T-helper 2 cell (primary cell): ENCODE results near the gene WFS1.
A peak's percentile ranks its signal among the peaks of the same experiment; 100 is the strongest.

Experiments
- DNase-seq, 5 experiments: peaks; one replicate each; pipeline versions ENCODE4 v3.0.0 to v3.0.0-alpha.2; 2012 to 2022

Gene WFS1

GRCh38 chr4:6235012-6235411 lies 34.6 kb upstream of the WFS1 start:
- DNase-seq, result no peak

GRCh38 chr4:6235901-6236640 lies 33.6 kb upstream of the WFS1 start:
- no peak for DNase-seq

GRCh38 chr4:6236816-6237390 lies 32.7 kb upstream of the WFS1 start:
- DNase-seq, result no peak

GRCh38 chr4:6239486-6239885 lies 30.2 kb upstream of the WFS1 start:
- no peak for DNase-seq

GRCh38 chr4:6239968-6240367 lies 29.7 kb upstream of the WFS1 start:
- DNase-seq, result no peak

GRCh38 chr4:6241062-6241845 lies 28.4 kb upstream of the WFS1 start:
- no peak for DNase-seq

GRCh38 chr4:6242271-6243029 lies 27.2 kb upstream of the WFS1 start:
- DNase-seq, result no peak

GRCh38 chr4:6245246-6246169 lies 24.1 kb upstream of the WFS1 start:
- DNase-seq, result no peak

- DNase-seq, result no peak
These were observed 23.4 kb upstream of the WFS1 start for GRCh38 chr4:6246170-6246634.

GRCh38 chr4:6248394-6248793 lies 21.3 kb upstream of the WFS1 start:
- DNase-seq, result no peak

- peak in 2 of 5 experiments; percentile 39 to 59 for DNase-seq
These were observed 19.2 kb upstream of the WFS1 start for GRCh38 chr4:6250235-6250983.

- no peak for DNase-seq
These were observed 18.7 kb upstream of the WFS1 start for GRCh38 chr4:6250984-6251295.

GRCh38 chr4:6251365-6251764 lies 18.3 kb upstream of the WFS1 start:
- DNase-seq, result no peak

GRCh38 chr4:6252051-6252450 lies 17.6 kb upstream of the WFS1 start:
- DNase-seq, result no peak

- no peak for DNase-seq
These were observed 16.5 kb upstream of the WFS1 start for GRCh38 chr4:6253111-6253510.

- no peak for DNase-seq
These were observed 15.7 kb upstream of the WFS1 start for GRCh38 chr4:6253961-6254360.

GRCh38 chr4:6256141-6256540 lies 13.5 kb upstream of the WFS1 start:
- no peak for DNase-seq

GRCh38 chr4:6257247-6258025 lies 12.2 kb upstream of the WFS1 start:
- DNase-seq, result no peak

GRCh38 chr4:6258026-6258360 lies 11.7 kb upstream of the WFS1 start:
- DNase-seq, result no peak

GRCh38 chr4:6258741-6259140 lies 10.9 kb upstream of the WFS1 start:
- no peak for DNase-seq

GRCh38 chr4:6259886-6260285 lies 9.8 kb upstream of the WFS1 start:
- DNase-seq, result no peak
